MV-4-11 (cell line): ENCODE measurements around the gene PHC2.

Experiments
- DNase-seq: peaks from one replicate; lab custom pipeline; 2025; lab: John Stamatoyannopoulos, UW

Gene PHC2

GRCh38 chr1:33420870-33421775, 9.8 kb downstream of the PHC2 start:
- peak; percentile 72 for DNase-seq

- no peak for DNase-seq
These were observed 12.1 kb downstream of the PHC2 start for GRCh38 chr1:33418811-33419210.

- no peak for DNase-seq
These were observed 16.0 kb downstream of the PHC2 start for GRCh38 chr1:33414879-33415278.

GRCh38 chr1:33410091-33410701, 20.7 kb downstream of the PHC2 start:
- DNase-seq, result no peak

- DNase-seq, result peak; percentile 50
These were observed 22.8 kb downstream of the PHC2 start for GRCh38 chr1:33408093-33408436.

GRCh38 chr1:33407352-33408092, 23.4 kb downstream of the PHC2 start:
- DNase-seq, result no peak

- no peak for DNase-seq
These were observed 28.7 kb downstream of the PHC2 start for GRCh38 chr1:33402206-33402605.

GRCh38 chr1:33401471-33401870, 29.4 kb downstream of the PHC2 start:
- DNase-seq, result no peak

- DNase-seq, result no peak
These were observed 30.6 kb downstream of the PHC2 start for GRCh38 chr1:33400153-33400911.

GRCh38 chr1:33399375-33399774, 31.5 kb downstream of the PHC2 start:
- no peak for DNase-seq

- DNase-seq, result no peak
These were observed 32.9 kb downstream of the PHC2 start for GRCh38 chr1:33397994-33398393.

GRCh38 chr1:33397125-33397506, 33.8 kb downstream of the PHC2 start:
- no peak for DNase-seq

GRCh38 chr1:33396188-33397124, 34.4 kb downstream of the PHC2 start:
- peak; percentile 41 for DNase-seq

- DNase-seq, result no peak
These were observed 36.1 kb downstream of the PHC2 start for GRCh38 chr1:33394770-33395169.

- peak; percentile 10 for DNase-seq
These were observed 36.9 kb downstream of the PHC2 start for GRCh38 chr1:33393991-33394390.

- no peak for DNase-seq
These were observed 37.4 kb downstream of the PHC2 start for GRCh38 chr1:33393524-33393923.

- no peak for DNase-seq
These were observed 38.3 kb downstream of the PHC2 start for GRCh38 chr1:33392639-33393038.

GRCh38 chr1:33392206-33392605, 38.7 kb downstream of the PHC2 start:
- DNase-seq, result no peak

- peak; percentile 17 for DNase-seq
These were observed 39.4 kb downstream of the PHC2 start for GRCh38 chr1:33391343-33392078.

- DNase-seq, result no peak
These were observed 40.4 kb downstream of the PHC2 start for GRCh38 chr1:33390542-33390941.
